ACHN (cell line): ENCODE measurements around the gene CCDC92.

ENCODE experiments used
- DNase-seq: peaks from one replicate; pipeline ENCODE4 v3.0.0-alpha.2; 2015
- in situ Hi-C: cut with HindIII; loops from 2 replicates; pipeline ENCODE4 v1.10.0; 2017; ENCODE audit warnings: low sequenced_read_pairs, low pct_ligation_motif_present, low pct_unique_long_range_greater_than_20kb

The CCDC92 gene

GRCh38 chr12:124004233-124004875 lies 31.7 kb upstream of the CCDC92 start:
- DNase-seq = no peak
- in situ Hi-C loops = no loop called here

- in situ Hi-C loops = no loop called here
- DNase-seq = no peak
Observed at GRCh38 chr12:124002654-124003053, 30.0 kb upstream of the CCDC92 start.

- DNase-seq = no peak
- in situ Hi-C loops = no loop called here
Observed at GRCh38 chr12:124002021-124002644, 29.5 kb upstream of the CCDC92 start.

GRCh38 chr12:124001343-124001742 lies 28.7 kb upstream of the CCDC92 start:
- in situ Hi-C loops = no loop called here
- no peak for DNase-seq

- in situ Hi-C loops = no loop called here
Observed at GRCh38 chr12:124000111-124000510, 27.5 kb upstream of the CCDC92 start.

GRCh38 chr12:123998991-123999359 lies 26.3 kb upstream of the CCDC92 start:
- DNase-seq = no peak
- in situ Hi-C loops = no loop called here

More at GRCh38 chr12:124000111-124000510, 27.5 kb upstream of the CCDC92 start:
- DNase-seq = no peak

- in situ Hi-C loops = no loop called here
- DNase-seq = no peak
Observed at GRCh38 chr12:123998344-123998990, 25.8 kb upstream of the CCDC92 start.

- in situ Hi-C loops = no loop called here
Observed at GRCh38 chr12:123997908-123998307, 25.3 kb upstream of the CCDC92 start.

GRCh38 chr12:123997033-123997822 lies 24.6 kb upstream of the CCDC92 start:
- in situ Hi-C loops = no loop called here
- no peak for DNase-seq

More at GRCh38 chr12:123997908-123998307, 25.3 kb upstream of the CCDC92 start:
- no peak for DNase-seq

GRCh38 chr12:123996581-123996980 lies 23.9 kb upstream of the CCDC92 start:
- no peak for DNase-seq
- in situ Hi-C loops = no loop called here

- no peak for DNase-seq
- in situ Hi-C loops = no loop called here
Observed at GRCh38 chr12:123995023-123995748, 22.6 kb upstream of the CCDC92 start.

- in situ Hi-C loops = no loop called here
- no peak for DNase-seq
Observed at GRCh38 chr12:123992118-123992825, 19.6 kb upstream of the CCDC92 start.

- in situ Hi-C loops = no loop called here
- DNase-seq = no peak
Observed at GRCh38 chr12:123991372-123991951, 18.8 kb upstream of the CCDC92 start.

GRCh38 chr12:123990511-123990910 lies 17.9 kb upstream of the CCDC92 start:
- in situ Hi-C loops = no loop called here
- no peak for DNase-seq

- DNase-seq = no peak
- in situ Hi-C loops = no loop called here
Observed at GRCh38 chr12:123989753-123990152, 17.1 kb upstream of the CCDC92 start.

- DNase-seq = no peak
- in situ Hi-C loops = no loop called here
Observed at GRCh38 chr12:123989168-123989567, 16.5 kb upstream of the CCDC92 start.

- no peak for DNase-seq
- in situ Hi-C loops = no loop called here
Observed at GRCh38 chr12:123987022-123987421, 14.4 kb upstream of the CCDC92 start.
